Endodermal cell (in vitro differentiated cells): ENCODE results near the gene MACROD2. TPM values are rescaled to one million over a fixed set of nuclear protein-coding genes. Genes with fewer than 3 reads are reported as not detected.

Source experiments
- DNase-seq: peaks from one replicate; pipeline ENCODE4 v3.0.0-alpha.2; 2017
- H3K27ac ChIP-seq: 2 replicates; pipeline ENCODE4 v1.5.1; 2013; ENCODE audit warnings: mild to moderate bottlenecking, low read depth, low read length, moderate library complexity
- H3K27me3 ChIP-seq: 2 replicates; pipeline ENCODE4 v1.6.1; 2013; ENCODE audit warnings: mild to moderate bottlenecking, low read length, moderate library complexity; ENCODE audit not compliant: insufficient read depth, control insufficient read depth, poor library complexity, severe bottlenecking
- H3K36me3 ChIP-seq: 2 replicates; pipeline ENCODE4 v1.7.0; 2013; ENCODE audit warnings: mild to moderate bottlenecking, low read length, moderate library complexity; ENCODE audit not compliant: control insufficient read depth, insufficient read depth
- H3K4me1 ChIP-seq: one replicate; pipeline ENCODE4 v1.7.0; 2013; ENCODE audit warnings: low read length; ENCODE audit not compliant: control insufficient read depth, insufficient read depth
- H3K4me3 ChIP-seq: 2 replicates; pipeline ENCODE4 v1.5.1; 2013; ENCODE audit warnings: mild to moderate bottlenecking, low read length, moderate library complexity
- H3K9ac ChIP-seq: 2 replicates; pipeline ENCODE4 v1.6.1; 2013; ENCODE audit warnings: mild to moderate bottlenecking, low read length, moderate library complexity; ENCODE audit not compliant: poor library complexity, severe bottlenecking; ENCODE audit errors: extremely low read depth
- H3K9me3 ChIP-seq: 2 replicates; pipeline ENCODE4 v1.6.1; 2013; ENCODE audit warnings: mild to moderate bottlenecking, low read length, moderate library complexity; ENCODE audit not compliant: control insufficient read depth
- H3K27ac Mint-ChIP-seq: 2 replicates; pipeline ENCODE4 v1.8.0; 2020; ENCODE audit warnings: mixed read lengths
- H3K27me3 Mint-ChIP-seq: 2 replicates; pipeline ENCODE4 v1.8.0; 2021; ENCODE audit warnings: mild to moderate bottlenecking, mixed read lengths; ENCODE audit not compliant: insufficient read depth
- H3K36me3 Mint-ChIP-seq: 2 replicates; pipeline ENCODE4 v1.8.0; 2020; ENCODE audit warnings: low read depth, mixed read lengths
- H3K4me1 Mint-ChIP-seq: 2 replicates; pipeline ENCODE4 v1.8.0; 2020; ENCODE audit warnings: mixed read lengths
- H3K4me3 Mint-ChIP-seq: 2 replicates; pipeline ENCODE4 v1.8.0; 2020; ENCODE audit warnings: mild to moderate bottlenecking, moderate library complexity, mixed read lengths
- H3K9me3 Mint-ChIP-seq: 2 replicates; pipeline ENCODE4 v1.8.0; 2020; ENCODE audit warnings: mild to moderate bottlenecking, mixed read lengths
- WGBS, 2 experiments: methylation state at CpG; one replicate each; pipeline versions ENCODE4 v1.1.5 to v1.1.7; 2013; ENCODE audit warnings: missing lambda C conversion rate in 2 of 2, mixed read lengths in 1 of 2; ENCODE audit not compliant: insufficient coverage in 1 of 2, insufficient read length in 1 of 2; 5-methylcytosine and 5-hydroxymethylcytosine counted together
- total RNA-seq, 2 donors: library from RNA; stranded (reverse); fragmentation: NEBNext Ultra II Directional in 1 of 2; extraction: Animal tissue kit (Norgen Biotek cat#: 25700) in 1 of 2; gene quantifications; 2 replicates in 1 of 2; 3 replicates in 1 of 2; pipeline ENCODE4 v1.2.1, GENCODE V29; 2021
- TF ChIP-seq, protein P1 (sequence below): fragments of 200-600 bp; sonication (generic); conservative IDR thresholded peaks from 2 replicates; pipeline ENCODE4 v1.5.0; 2021; ENCODE audit warnings: antibody characterized with exemption, mild to moderate bottlenecking

The MACROD2 gene
- total RNA-seq, 2 donors from 2014 or later, result 2.3 to 4.8 TPM

- Mint-ChIP-seq H3K4me3 (no peak overlapping the region), H3K27ac (no peak overlapping the region), H3K36me3 (no peaks in the 10 kb centered on the region), H3K9me3 (no peaks in the 10 kb centered on the region), H3K4me1 (no peaks in the 10 kb centered on the region), H3K27me3 (no peaks in the 10 kb centered on the region)
- Histone ChIP-seq H3K27me3 (no peaks in the 10 kb centered on the region), H3K36me3 (no peaks in the 10 kb centered on the region), H3K9me3 (peaks cover 3% of the 10 kb centered on the region), H3K4me1 (no peaks in the 10 kb centered on the region), H3K9ac (no peak overlapping the region), H3K4me3 (no peak overlapping the region), H3K27ac (no peak overlapping the region)
- 90% methylated on average over 1 of the region's 1 CpG; no CpG with 5 or more reads in 1 of the 2 experiments for WGBS, 2 experiments
- no peak for DNase-seq
- TF ChIP-seq, protein P1, sequence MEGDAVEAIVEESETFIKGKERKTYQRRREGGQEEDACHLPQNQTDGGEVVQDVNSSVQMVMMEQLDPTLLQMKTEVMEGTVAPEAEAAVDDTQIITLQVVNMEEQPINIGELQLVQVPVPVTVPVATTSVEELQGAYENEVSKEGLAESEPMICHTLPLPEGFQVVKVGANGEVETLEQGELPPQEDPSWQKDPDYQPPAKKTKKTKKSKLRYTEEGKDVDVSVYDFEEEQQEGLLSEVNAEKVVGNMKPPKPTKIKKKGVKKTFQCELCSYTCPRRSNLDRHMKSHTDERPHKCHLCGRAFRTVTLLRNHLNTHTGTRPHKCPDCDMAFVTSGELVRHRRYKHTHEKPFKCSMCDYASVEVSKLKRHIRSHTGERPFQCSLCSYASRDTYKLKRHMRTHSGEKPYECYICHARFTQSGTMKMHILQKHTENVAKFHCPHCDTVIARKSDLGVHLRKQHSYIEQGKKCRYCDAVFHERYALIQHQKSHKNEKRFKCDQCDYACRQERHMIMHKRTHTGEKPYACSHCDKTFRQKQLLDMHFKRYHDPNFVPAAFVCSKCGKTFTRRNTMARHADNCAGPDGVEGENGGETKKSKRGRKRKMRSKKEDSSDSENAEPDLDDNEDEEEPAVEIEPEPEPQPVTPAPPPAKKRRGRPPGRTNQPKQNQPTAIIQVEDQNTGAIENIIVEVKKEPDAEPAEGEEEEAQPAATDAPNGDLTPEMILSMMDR, result no peak
Measured at GRCh38 chr20:15380770-15381169, 1385.5 kb downstream of the MACROD2 start.

DNA sequence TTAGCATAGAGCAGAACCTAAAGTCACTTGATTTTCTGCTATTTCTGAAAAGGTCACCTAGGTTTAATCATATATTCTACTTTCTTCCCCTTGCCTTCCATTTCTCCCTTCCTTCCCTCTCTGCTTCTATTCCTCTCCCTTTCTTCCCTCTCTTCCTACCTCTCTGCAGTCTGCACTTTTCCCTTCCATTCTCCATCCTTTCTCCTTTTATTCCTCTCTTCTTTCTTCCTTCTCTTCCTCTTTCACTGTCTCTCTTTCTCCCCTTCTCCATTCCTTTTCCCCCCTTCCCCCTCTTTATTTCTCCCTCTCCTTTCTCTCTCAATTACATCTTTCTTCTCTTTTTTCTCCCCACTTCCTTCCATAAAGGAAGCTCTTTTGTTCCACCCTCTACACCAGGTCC is 1391.9 kb downstream of the MACROD2 start:
- Histone ChIP-seq H3K27me3 (no peaks in the 10 kb centered on the region), H3K36me3 (no peaks in the 10 kb centered on the region), H3K4me1 (no peaks in the 10 kb centered on the region), H3K9me3 (no peaks in the 10 kb centered on the region), H3K9ac (no peak overlapping the region), H3K27ac (no peak overlapping the region), H3K4me3 (no peak overlapping the region)
- no peak for DNase-seq
- Mint-ChIP-seq H3K27ac (no peak overlapping the region), H3K36me3 (no peaks in the 10 kb centered on the region), H3K9me3 (no peaks in the 10 kb centered on the region), H3K4me3 (no peak overlapping the region), H3K4me1 (peaks cover 3% of the 10 kb centered on the region), H3K27me3 (no peaks in the 10 kb centered on the region)
- TF ChIP-seq, protein P1, result no peak

DNA sequence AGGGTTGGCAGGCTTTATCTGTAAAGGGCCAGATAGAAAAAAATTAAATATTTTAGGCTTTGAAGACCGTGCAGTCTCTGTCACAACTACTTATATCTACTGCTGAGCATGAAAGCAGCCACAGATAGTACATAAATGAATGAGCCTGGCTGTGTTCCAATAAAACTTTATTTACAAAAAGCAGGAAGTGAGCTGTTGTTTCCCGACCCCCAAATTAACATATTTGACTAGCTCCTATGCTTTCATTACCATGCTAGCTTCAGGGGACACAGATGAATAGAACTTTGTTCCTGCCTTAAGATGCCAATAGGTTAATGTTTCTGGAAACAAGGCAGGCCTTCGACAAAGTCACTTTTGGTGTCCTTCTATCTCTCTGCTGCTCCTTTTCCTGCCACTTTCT is 1400.1 kb downstream of the MACROD2 start:
- no peak for DNase-seq
- Histone ChIP-seq H3K4me1 (peaks cover 3% of the 10 kb centered on the region), H3K9ac (no peak overlapping the region), H3K36me3 (no peaks in the 10 kb centered on the region), H3K4me3 (no peak overlapping the region), H3K9me3 (no peaks in the 10 kb centered on the region), H3K27ac (no peak overlapping the region), H3K27me3 (no peaks in the 10 kb centered on the region)
- Mint-ChIP-seq H3K36me3 (no peaks in the 10 kb centered on the region), H3K27me3 (no peaks in the 10 kb centered on the region), H3K9me3 (no peaks in the 10 kb centered on the region), H3K4me3 (no peak overlapping the region), H3K4me1 (no peaks in the 10 kb centered on the region), H3K27ac (no peak overlapping the region)
- WGBS, 2 experiments, result 92 to 94% methylated on average over 2 to 3 of the region's 3 CpGs
- TF ChIP-seq, protein P1, result no peak
